Nephron progenitor cell (in vitro differentiated cells): ENCODE results near the gene PPP1R9A.

Experiments
- DNase-seq: peaks from one replicate; pipeline ENCODE4 v3.0.0; 2021
- H3K27ac Mint-ChIP-seq: 2 replicates; pipeline ENCODE4 v1.8.0; 2021; ENCODE audit warnings: mild to moderate bottlenecking, moderate library complexity, mixed read lengths
- H3K27me3 Mint-ChIP-seq: 2 replicates; pipeline ENCODE4 v1.8.0; 2021; ENCODE audit warnings: mild to moderate bottlenecking, low read depth, mixed read lengths; ENCODE audit not compliant: poor library complexity
- H3K36me3 Mint-ChIP-seq: 2 replicates; pipeline ENCODE4 v1.8.0; 2021; ENCODE audit warnings: low read depth, mixed read lengths
- H3K4me1 Mint-ChIP-seq: 2 replicates; pipeline ENCODE4 v1.8.0; 2021; ENCODE audit warnings: mixed read lengths
- H3K4me3 Mint-ChIP-seq: 2 replicates; pipeline ENCODE4 v1.8.0; 2021; ENCODE audit warnings: mild to moderate bottlenecking, moderate library complexity, mixed read lengths
- H3K9me3 Mint-ChIP-seq: 2 replicates; pipeline ENCODE4 v1.8.0; 2021; ENCODE audit warnings: mild to moderate bottlenecking, moderate library complexity, mixed read lengths
- TF ChIP-seq, protein P1 (sequence below): fragments of 200-600 bp; sonication (generic); IDR thresholded peaks from 2 replicates; pipeline ENCODE4 v1.5.0; 2021; ENCODE audit warnings: antibody characterized with exemption

PPP1R9A gene

DNA sequence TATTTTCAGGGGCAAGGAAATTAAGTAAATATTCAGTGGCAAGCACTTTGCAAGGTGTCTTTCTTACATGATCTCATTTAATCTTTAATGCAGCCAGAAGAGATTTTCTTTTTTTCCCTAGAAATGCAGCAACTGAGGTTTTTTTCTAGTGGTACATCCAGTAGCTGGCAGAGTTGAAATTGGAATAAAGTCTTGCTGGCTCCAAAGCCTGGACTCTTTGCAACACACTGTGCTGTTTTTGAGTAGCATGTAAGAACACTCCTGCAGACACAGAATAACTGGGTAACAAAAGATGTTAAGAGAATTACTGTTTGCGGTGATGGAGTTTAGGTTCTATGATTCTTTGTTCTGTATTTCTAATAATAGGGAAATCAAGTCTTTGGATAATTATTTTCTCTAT, 293.3 kb downstream of the PPP1R9A start:
- no peak overlapping the region for H3K27ac Mint-ChIP-seq
- TF ChIP-seq, protein P1, sequence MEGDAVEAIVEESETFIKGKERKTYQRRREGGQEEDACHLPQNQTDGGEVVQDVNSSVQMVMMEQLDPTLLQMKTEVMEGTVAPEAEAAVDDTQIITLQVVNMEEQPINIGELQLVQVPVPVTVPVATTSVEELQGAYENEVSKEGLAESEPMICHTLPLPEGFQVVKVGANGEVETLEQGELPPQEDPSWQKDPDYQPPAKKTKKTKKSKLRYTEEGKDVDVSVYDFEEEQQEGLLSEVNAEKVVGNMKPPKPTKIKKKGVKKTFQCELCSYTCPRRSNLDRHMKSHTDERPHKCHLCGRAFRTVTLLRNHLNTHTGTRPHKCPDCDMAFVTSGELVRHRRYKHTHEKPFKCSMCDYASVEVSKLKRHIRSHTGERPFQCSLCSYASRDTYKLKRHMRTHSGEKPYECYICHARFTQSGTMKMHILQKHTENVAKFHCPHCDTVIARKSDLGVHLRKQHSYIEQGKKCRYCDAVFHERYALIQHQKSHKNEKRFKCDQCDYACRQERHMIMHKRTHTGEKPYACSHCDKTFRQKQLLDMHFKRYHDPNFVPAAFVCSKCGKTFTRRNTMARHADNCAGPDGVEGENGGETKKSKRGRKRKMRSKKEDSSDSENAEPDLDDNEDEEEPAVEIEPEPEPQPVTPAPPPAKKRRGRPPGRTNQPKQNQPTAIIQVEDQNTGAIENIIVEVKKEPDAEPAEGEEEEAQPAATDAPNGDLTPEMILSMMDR, result no peak
- DNase-seq, result no peak

DNA sequence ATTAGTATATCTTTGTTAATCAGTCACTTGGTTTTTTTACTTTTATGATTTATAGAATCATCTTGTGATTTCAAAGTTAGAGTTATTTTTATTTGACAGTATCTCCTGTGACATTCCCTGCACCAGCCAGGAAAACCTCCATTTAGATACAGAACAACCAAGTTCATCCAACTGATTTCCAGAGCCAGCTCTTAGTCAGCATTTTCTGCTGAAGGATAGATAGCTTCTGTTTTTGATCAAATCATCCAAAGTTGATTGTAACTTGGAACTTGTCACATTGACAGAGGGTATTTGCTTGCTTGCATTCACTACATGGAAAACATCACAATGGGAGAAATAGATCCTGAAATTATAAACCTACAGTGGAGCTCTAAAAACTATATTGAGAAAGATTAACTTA, 294.3 kb downstream of the PPP1R9A start:
- no peak for DNase-seq
- peaks cover 10% of the 10 kb centered on the region for H3K27me3 Mint-ChIP-seq
- no peaks in the 10 kb centered on the region for H3K9me3 Mint-ChIP-seq
- H3K36me3 Mint-ChIP-seq, result peaks cover 9% of the 10 kb centered on the region
- no peak overlapping the region for H3K4me3 Mint-ChIP-seq
- TF ChIP-seq, protein P1, result no peak
- no peak overlapping the region for H3K27ac Mint-ChIP-seq
- peaks cover 32% of the 10 kb centered on the region for H3K4me1 Mint-ChIP-seq

More for the DNA sequence above, 293.3 kb downstream of the PPP1R9A start:
- H3K27me3 Mint-ChIP-seq, result peaks cover 10% of the 10 kb centered on the region
- H3K36me3 Mint-ChIP-seq, result peaks cover 9% of the 10 kb centered on the region
- H3K4me1 Mint-ChIP-seq, result peaks cover 29% of the 10 kb centered on the region
- no peak overlapping the region for H3K4me3 Mint-ChIP-seq
- H3K9me3 Mint-ChIP-seq, result no peaks in the 10 kb centered on the region

DNA sequence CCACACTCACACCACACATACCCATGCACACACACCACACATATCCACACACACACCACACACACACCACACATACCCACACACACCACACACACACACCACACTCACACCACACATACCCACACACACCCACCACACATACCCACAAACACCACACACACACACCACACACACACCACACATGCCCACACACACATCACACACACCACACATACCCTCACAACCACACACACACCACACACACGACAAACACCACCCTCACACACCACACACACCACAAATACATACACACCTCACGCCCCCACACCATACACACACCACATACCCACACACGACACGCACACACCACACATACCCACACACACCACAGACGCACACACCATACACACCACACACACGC, 297.2 kb downstream of the PPP1R9A start:
- Mint-ChIP-seq H3K36me3 (peaks cover 5% of the 10 kb centered on the region), H3K4me1 (peaks cover 36% of the 10 kb centered on the region), H3K9me3 (no peaks in the 10 kb centered on the region), H3K27ac (peak overlapping the region; percentile 19), H3K4me3 (no peak overlapping the region), H3K27me3 (peaks cover 7% of the 10 kb centered on the region)
- TF ChIP-seq, protein P1, result no peak
- DNase-seq, result no peak

DNA sequence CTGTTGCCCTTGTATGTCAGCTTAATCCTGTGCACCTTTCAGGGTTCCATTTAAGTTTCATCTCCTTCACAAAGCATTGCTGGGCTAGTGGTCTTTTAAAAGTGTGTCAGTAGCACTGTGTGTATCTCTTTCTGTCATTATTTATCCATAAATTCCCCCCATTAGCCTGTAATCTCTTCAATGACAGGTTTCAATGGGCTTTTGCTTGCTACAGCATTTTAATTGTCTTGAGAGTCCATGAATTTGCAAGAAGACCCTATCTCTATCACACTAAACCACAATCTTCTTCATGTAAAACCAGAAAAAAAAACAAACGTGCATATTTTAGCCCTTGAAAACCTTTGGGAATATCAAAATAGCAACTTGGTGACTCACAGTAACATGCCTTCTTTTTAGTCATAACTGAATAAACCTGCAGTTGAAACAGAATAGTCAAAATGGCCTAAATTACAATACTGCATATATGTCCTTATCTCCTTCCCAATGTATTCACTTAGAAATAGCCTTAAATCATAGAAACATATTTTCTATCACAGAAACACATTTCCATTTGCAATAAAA, 298.4 kb downstream of the PPP1R9A start:
- peaks cover 29% of the 10 kb centered on the region for H3K4me1 Mint-ChIP-seq
- H3K27me3 Mint-ChIP-seq, result peaks cover 4% of the 10 kb centered on the region
- H3K27ac Mint-ChIP-seq, result peak overlapping the region; percentile 52
- peaks cover 8% of the 10 kb centered on the region for H3K36me3 Mint-ChIP-seq
- no peaks in the 10 kb centered on the region for H3K9me3 Mint-ChIP-seq
- TF ChIP-seq, protein P1, result no peak
- no peak overlapping the region for H3K4me3 Mint-ChIP-seq
- no peak for DNase-seq

DNA sequence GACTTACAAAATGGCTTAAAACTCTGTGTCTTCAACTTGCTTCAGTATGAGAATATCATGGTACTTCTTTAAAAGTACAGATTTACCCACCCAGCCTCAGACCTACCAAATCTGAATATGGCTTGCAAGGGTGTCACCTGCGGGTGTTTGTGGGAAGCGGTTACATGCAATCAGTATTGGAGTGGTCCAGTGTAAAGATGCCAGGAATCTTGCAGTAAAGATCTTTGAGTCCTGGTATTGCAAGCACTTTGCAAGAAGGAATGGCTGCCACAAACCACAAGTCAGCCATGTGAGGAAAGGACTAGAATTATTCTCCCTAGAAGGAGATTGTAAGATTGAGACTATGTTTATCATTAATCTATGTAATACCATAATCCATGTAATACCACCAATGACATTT, 301.9 kb downstream of the PPP1R9A start:
- peak overlapping the region; percentile 93 for H3K27ac Mint-ChIP-seq
- H3K4me1 Mint-ChIP-seq, result peaks cover 22% of the 10 kb centered on the region
- no peak for DNase-seq
- peaks cover 13% of the 10 kb centered on the region for H3K9me3 Mint-ChIP-seq
- H3K36me3 Mint-ChIP-seq, result peaks cover 28% of the 10 kb centered on the region
- peaks cover 4% of the 10 kb centered on the region for H3K27me3 Mint-ChIP-seq
- TF ChIP-seq, protein P1, result no peak
- H3K4me3 Mint-ChIP-seq, result no peak overlapping the region

DNA sequence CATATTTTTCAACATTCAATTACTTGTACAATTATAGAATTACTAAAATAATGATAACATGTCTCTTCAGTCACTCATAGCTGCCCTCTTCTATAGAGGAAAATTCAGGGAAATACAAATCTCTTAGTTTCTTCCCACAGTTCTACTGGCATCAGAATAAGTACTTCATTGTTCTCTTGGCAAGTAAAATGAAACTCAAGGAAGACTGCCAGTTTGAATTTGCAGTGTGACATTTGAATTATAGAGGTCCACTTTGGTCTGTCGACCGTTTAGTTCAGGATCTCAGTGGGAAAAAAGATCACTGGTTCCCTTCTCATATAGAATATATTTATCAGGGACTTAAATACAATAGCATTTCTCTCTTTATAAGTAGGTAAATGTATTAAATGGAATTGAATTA, 302.4 kb downstream of the PPP1R9A start:
- Mint-ChIP-seq H3K27me3 (peaks cover 1% of the 10 kb centered on the region), H3K27ac (peak overlapping the region; percentile 59), H3K36me3 (peaks cover 30% of the 10 kb centered on the region), H3K9me3 (peaks cover 19% of the 10 kb centered on the region), H3K4me1 (peaks cover 18% of the 10 kb centered on the region), H3K4me3 (no peak overlapping the region)
- DNase-seq, result no peak
- TF ChIP-seq, protein P1, result no peak
